HepG2 (cell line): ENCODE results near the gene CDK8.

Source experiments
- ARID2 ChIP-seq: sonication (generic); formaldehyde crosslinking; IDR thresholded peaks from 2 replicates; pipeline ENCODE4 v1.8.1; 2022; ENCODE audit warnings: mild to moderate bottlenecking, missing genetic modification reagents, borderline replicate concordance
- CEBPG ChIP-seq: IDR thresholded peaks from 2 replicates; pipeline ENCODE4 v1.6.1; 2016
- ESRRA ChIP-seq: sonication (generic); formaldehyde crosslinking; IDR thresholded peaks from 2 replicates; pipeline ENCODE4 v1.5.1; 2020; ENCODE audit warnings: mild to moderate bottlenecking, low read depth, missing genetic modification reagents
- ETV6 ChIP-seq: sonication (generic); formaldehyde crosslinking; conservative IDR thresholded peaks from 2 replicates; pipeline ENCODE4 v1.4.0; 2020; ENCODE audit warnings: missing genetic modification reagents
- FOSL1 ChIP-seq: sonication (generic); formaldehyde crosslinking; IDR thresholded peaks from 2 replicates; pipeline ENCODE4 v1.9.0; 2021; ENCODE audit warnings: missing genetic modification reagents, borderline replicate concordance
- HDAC2 ChIP-seq: sonication (generic); formaldehyde crosslinking; IDR thresholded peaks from 2 replicates; pipeline ENCODE4 v1.4.0; 2020; ENCODE audit warnings: missing genetic modification reagents
- KDM5A ChIP-seq: fragments of 200-600 bp; sonication (generic); IDR thresholded peaks from 2 replicates; pipeline ENCODE4 v1.7.0; 2018; ENCODE audit warnings: antibody characterized with exemption, mild to moderate bottlenecking, low read length, borderline replicate concordance
- POLR2AphosphoS5 ChIP-seq: IDR thresholded peaks from 2 replicates; pipeline ENCODE4 v1.6.1; 2012; ENCODE audit warnings: low read depth, low read length
- ZNF263 ChIP-seq: sonication (generic); formaldehyde crosslinking; IDR thresholded peaks from 2 replicates; pipeline ENCODE4 v1.4.0; 2020; ENCODE audit warnings: missing genetic modification reagents
- ZNF331 ChIP-seq: sonication (generic); formaldehyde crosslinking; IDR thresholded peaks from 2 replicates; pipeline ENCODE4 v1.4.0; 2020; ENCODE audit warnings: missing genetic modification reagents
- TF ChIP-seq, protein P1 (sequence below): fragments of 450-650 bp; IDR thresholded peaks from 2 replicates; pipeline ENCODE4 v1.6.1; 2016
- TF ChIP-seq, protein P2 (sequence below): sonication (generic); formaldehyde crosslinking; IDR thresholded peaks from 2 replicates; pipeline ENCODE4 v1.5.0; 2020; ENCODE audit warnings: mild to moderate bottlenecking, low read depth, missing genetic modification reagents, borderline replicate concordance
- TF ChIP-seq, protein P3 (sequence below): sonication (generic); formaldehyde crosslinking; IDR thresholded peaks from 2 replicates; pipeline ENCODE4 v1.4.0; 2020; ENCODE audit warnings: low read depth, missing genetic modification reagents

DNA sequence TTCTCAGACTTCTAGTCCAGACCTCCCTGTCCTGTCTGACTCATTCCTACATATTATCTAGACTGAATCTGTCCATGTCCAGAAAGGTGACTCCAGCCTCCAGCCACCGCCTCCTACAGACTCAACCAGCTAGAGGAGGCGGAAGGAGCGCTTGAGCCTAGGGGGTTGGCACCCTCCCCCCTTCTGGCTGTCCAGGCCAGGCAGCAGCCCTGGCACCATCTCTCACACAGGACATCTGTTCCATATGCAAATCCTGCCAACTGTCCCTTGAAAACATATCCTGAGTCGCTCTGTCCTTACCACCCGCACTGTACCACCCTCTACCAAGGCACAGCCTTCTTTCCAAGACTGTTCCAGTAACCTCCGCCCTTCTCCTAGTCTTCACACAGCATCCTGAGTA is 152.9 kb downstream of the CDK8 start:
- TF ChIP-seq FOSL1 (CRISPR knock-in tag) = no peak
- no peak for TF ChIP-seq HDAC2
- no peak for TF ChIP-seq ZNF331 (CRISPR knock-in tag)
- TF ChIP-seq, protein P1, sequence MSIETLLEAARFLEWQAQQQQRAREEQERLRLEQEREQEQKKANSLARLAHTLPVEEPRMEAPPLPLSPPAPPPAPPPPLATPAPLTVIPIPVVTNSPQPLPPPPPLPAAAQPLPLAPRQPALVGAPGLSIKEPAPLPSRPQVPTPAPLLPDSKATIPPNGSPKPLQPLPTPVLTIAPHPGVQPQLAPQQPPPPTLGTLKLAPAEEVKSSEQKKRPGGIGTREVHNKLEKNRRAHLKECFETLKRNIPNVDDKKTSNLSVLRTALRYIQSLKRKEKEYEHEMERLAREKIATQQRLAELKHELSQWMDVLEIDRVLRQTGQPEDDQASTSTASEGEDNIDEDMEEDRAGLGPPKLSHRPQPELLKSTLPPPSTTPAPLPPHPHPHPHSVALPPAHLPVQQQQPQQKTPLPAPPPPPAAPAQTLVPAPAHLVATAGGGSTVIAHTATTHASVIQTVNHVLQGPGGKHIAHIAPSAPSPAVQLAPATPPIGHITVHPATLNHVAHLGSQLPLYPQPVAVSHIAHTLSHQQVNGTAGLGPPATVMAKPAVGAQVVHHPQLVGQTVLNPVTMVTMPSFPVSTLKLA = no peak
- TF ChIP-seq, protein P2, sequence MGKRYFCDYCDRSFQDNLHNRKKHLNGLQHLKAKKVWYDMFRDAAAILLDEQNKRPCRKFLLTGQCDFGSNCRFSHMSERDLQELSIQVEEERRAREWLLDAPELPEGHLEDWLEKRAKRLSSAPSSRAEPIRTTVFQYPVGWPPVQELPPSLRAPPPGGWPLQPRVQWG (CRISPR knock-in tag) = no peak
- TF ChIP-seq POLR2AphosphoS5 = no peak
- no peak for TF ChIP-seq ZNF263 (CRISPR knock-in tag)
- no peak for TF ChIP-seq CEBPG (CRISPR knock-in tag)
- TF ChIP-seq KDM5A = no peak
- no peak for TF ChIP-seq ARID2
- no peak for TF ChIP-seq ESRRA (CRISPR knock-in tag)
- TF ChIP-seq, protein P3, sequence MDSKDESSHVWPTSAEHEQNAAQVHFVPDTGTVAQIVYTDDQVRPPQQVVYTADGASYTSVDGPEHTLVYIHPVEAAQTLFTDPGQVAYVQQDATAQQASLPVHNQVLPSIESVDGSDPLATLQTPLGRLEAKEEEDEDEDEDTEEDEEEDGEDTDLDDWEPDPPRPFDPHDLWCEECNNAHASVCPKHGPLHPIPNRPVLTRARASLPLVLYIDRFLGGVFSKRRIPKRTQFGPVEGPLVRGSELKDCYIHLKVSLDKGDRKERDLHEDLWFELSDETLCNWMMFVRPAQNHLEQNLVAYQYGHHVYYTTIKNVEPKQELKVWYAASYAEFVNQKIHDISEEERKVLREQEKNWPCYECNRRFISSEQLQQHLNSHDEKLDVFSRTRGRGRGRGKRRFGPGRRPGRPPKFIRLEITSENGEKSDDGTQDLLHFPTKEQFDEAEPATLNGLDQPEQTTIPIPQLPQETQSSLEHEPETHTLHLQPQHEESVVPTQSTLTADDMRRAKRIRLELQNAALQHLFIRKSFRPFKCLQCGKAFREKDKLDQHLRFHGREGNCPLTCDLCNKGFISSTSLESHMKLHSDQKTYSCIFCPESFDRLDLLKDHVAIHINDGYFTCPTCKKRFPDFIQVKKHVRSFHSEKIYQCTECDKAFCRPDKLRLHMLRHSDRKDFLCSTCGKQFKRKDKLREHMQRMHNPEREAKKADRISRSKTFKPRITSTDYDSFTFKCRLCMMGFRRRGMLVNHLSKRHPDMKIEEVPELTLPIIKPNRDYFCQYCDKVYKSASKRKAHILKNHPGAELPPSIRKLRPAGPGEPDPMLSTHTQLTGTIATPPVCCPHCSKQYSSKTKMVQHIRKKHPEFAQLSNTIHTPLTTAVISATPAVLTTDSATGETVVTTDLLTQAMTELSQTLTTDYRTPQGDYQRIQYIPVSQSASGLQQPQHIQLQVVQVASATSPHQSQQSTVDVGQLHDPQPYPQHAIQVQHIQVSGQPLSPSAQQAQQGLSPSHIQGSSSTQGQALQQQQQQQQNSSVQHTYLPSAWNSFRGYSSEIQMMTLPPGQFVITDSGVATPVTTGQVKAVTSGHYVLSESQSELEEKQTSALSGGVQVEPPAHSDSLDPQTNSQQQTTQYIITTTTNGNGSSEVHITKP (CRISPR knock-in tag) = no peak
- TF ChIP-seq ETV6 = no peak
